Activated naive CD8-positive, alpha-beta T cell treated with anti-CD3 and anti-CD28 coated beads, Interleukin-2, amount 10 ng/mL, durations not matched to agents 7 days and 5 days (primary cell): ENCODE measurements around the gene YKT6. TPM values are rescaled to one million over a fixed set of nuclear protein-coding genes. Genes with fewer than 3 reads are reported as not detected.
"Not testable (repeated sequence)": the region's sequence is repeated elsewhere in the genome, so short reads cannot be mapped to it uniquely, and the experiment has no call there.

Source experiments
- ATAC-seq: fragments of 150-1000 bp; cut with Tn5 transposase; one replicate; pipeline ENCODE4 v1.10.0; 2021; ENCODE audit warnings: low read depth, moderate library complexity
- POLR2A ChIA-PET: fragments of 350-600 bp; sonication (Branson Sonifier 250); formaldehyde crosslinking; loops from one replicate; lab custom pipeline; 2021; ENCODE audit warnings: antibody characterized with exemption; lab: Charles Lee
- DNase-seq: peaks from one replicate; pipeline ENCODE4 v3.0.0; 2021
- H3K27ac Mint-ChIP-seq: one replicate; pipeline ENCODE4 v1.8.0; 2022; ENCODE audit warnings: mild to moderate bottlenecking, mixed read lengths
- H3K27me3 Mint-ChIP-seq: one replicate; pipeline ENCODE4 v1.8.0; 2022; ENCODE audit warnings: mild to moderate bottlenecking, moderate library complexity, mixed read lengths
- H3K36me3 Mint-ChIP-seq: one replicate; pipeline ENCODE4 v1.8.0; 2021; ENCODE audit warnings: mild to moderate bottlenecking, mixed read lengths
- H3K4me1 Mint-ChIP-seq: one replicate; pipeline ENCODE4 v1.8.0; 2021; ENCODE audit warnings: mixed read lengths
- H3K4me3 Mint-ChIP-seq: one replicate; pipeline ENCODE4 v1.8.0; 2022; ENCODE audit warnings: mild to moderate bottlenecking, moderate library complexity, mixed read lengths
- H3K9me3 Mint-ChIP-seq: one replicate; pipeline ENCODE4 v1.8.0; 2021; ENCODE audit warnings: mixed read lengths
- total RNA-seq, 2 experiments: library from RNA; stranded (reverse); gene quantifications; one replicate each; pipeline ENCODE4 v1.2.3, GENCODE V29; 2021

Gene YKT6
- total RNA-seq, 2 experiments from 2014 or later = 58.9 to 62.4 TPM

- POLR2A ChIA-PET = no interaction called here
Measured at GRCh38 chr7:44159824-44160630, 40.8 kb upstream of the YKT6 start.

GRCh38 chr7:44161371-44161770, 39.4 kb upstream of the YKT6 start:
- H3K27ac Mint-ChIP-seq = no peak overlapping the region
- no peaks in the 10 kb centered on the region for H3K36me3 Mint-ChIP-seq
- POLR2A ChIA-PET = no interaction called here
- ATAC-seq = no peak
- DNase-seq = no peak
- H3K4me3 Mint-ChIP-seq = no peak overlapping the region
- H3K27me3 Mint-ChIP-seq = peaks cover 4% of the 10 kb centered on the region
- H3K4me1 Mint-ChIP-seq = no peaks in the 10 kb centered on the region
- H3K9me3 Mint-ChIP-seq = no peaks in the 10 kb centered on the region

More at GRCh38 chr7:44159824-44160630, 40.8 kb upstream of the YKT6 start:
- Mint-ChIP-seq H3K4me1 (no peaks in the 10 kb centered on the region), H3K27me3 (peaks cover 4% of the 10 kb centered on the region), H3K9me3 (no peaks in the 10 kb centered on the region), H3K4me3 (no peak overlapping the region), H3K27ac (no peak overlapping the region), H3K36me3 (no peaks in the 10 kb centered on the region)
- ATAC-seq (no peak), DNase-seq (no peak)

GRCh38 chr7:44162179-44162578, 38.6 kb upstream of the YKT6 start:
- H3K9me3 Mint-ChIP-seq = no peaks in the 10 kb centered on the region
- POLR2A ChIA-PET = no interaction called here
- no peak for ATAC-seq
- H3K27ac Mint-ChIP-seq = no peak overlapping the region
- H3K4me1 Mint-ChIP-seq = no peaks in the 10 kb centered on the region
- H3K27me3 Mint-ChIP-seq = peaks cover 4% of the 10 kb centered on the region
- no peak for DNase-seq
- H3K4me3 Mint-ChIP-seq = no peak overlapping the region
- H3K36me3 Mint-ChIP-seq = no peaks in the 10 kb centered on the region

- H3K4me1 Mint-ChIP-seq = peaks cover 4% of the 10 kb centered on the region
- no peaks in the 10 kb centered on the region for H3K9me3 Mint-ChIP-seq
- ATAC-seq (no peak), DNase-seq (no peak)
- no peak overlapping the region for H3K27ac Mint-ChIP-seq
- H3K4me3 Mint-ChIP-seq = no peak overlapping the region
- H3K36me3 Mint-ChIP-seq = no peaks in the 10 kb centered on the region
- peaks cover 4% of the 10 kb centered on the region for H3K27me3 Mint-ChIP-seq
- POLR2A ChIA-PET = no interaction called here
Measured at GRCh38 chr7:44162785-44163395, 37.9 kb upstream of the YKT6 start.

- no peak for DNase-seq
- Mint-ChIP-seq H3K27ac (no peak overlapping the region), H3K4me1 (peaks cover 5% of the 10 kb centered on the region), H3K36me3 (no peaks in the 10 kb centered on the region), H3K27me3 (peaks cover 4% of the 10 kb centered on the region), H3K4me3 (no peak overlapping the region), H3K9me3 (no peaks in the 10 kb centered on the region)
- POLR2A ChIA-PET = no interaction called here
- no peak for ATAC-seq
Measured at GRCh38 chr7:44163591-44163990, 37.2 kb upstream of the YKT6 start.

- DNase-seq (no peak), ATAC-seq (no peak)
- Mint-ChIP-seq H3K27me3 (peaks cover 2% of the 10 kb centered on the region), H3K4me1 (peaks cover 5% of the 10 kb centered on the region), H3K4me3 (no peak overlapping the region), H3K9me3 (no peaks in the 10 kb centered on the region), H3K36me3 (no peaks in the 10 kb centered on the region), H3K27ac (no peak overlapping the region)
- POLR2A ChIA-PET = interaction anchor here (0.6 kb wide), 1 partner anchor 202 kb away, joined by 3 read pairs; no protein-coding TSS in a partner anchor
Measured at GRCh38 chr7:44167920-44168319, 32.9 kb upstream of the YKT6 start.

GRCh38 chr7:44171901-44172300, 28.9 kb upstream of the YKT6 start:
- ATAC-seq, H3K9me3 Mint-ChIP-seq, H3K36me3 Mint-ChIP-seq, H3K4me1 Mint-ChIP-seq, H3K4me3 Mint-ChIP-seq, H3K27ac Mint-ChIP-seq, POLR2A ChIA-PET, DNase-seq: not testable (repeated sequence)
- H3K27me3 Mint-ChIP-seq = peaks cover 12% of the 10 kb centered on the region

GRCh38 chr7:44172352-44172751, 28.4 kb upstream of the YKT6 start:
- no peak overlapping the region for H3K4me3 Mint-ChIP-seq
- ATAC-seq (no peak), DNase-seq (no peak)
- peaks cover 12% of the 10 kb centered on the region for H3K27me3 Mint-ChIP-seq
- no peak overlapping the region for H3K27ac Mint-ChIP-seq
- no peaks in the 10 kb centered on the region for H3K9me3 Mint-ChIP-seq
- POLR2A ChIA-PET = no interaction called here
- peaks cover 5% of the 10 kb centered on the region for H3K4me1 Mint-ChIP-seq
- H3K36me3 Mint-ChIP-seq = no peaks in the 10 kb centered on the region

- Mint-ChIP-seq H3K9me3 (no peaks in the 10 kb centered on the region), H3K27ac (no peak overlapping the region), H3K4me1 (peaks cover under 1% of the 10 kb centered on the region), H3K27me3 (peaks cover 14% of the 10 kb centered on the region), H3K36me3 (no peaks in the 10 kb centered on the region), H3K4me3 (no peak overlapping the region)
- DNase-seq = no peak
- POLR2A ChIA-PET = no interaction called here
- ATAC-seq = no peak
Measured at GRCh38 chr7:44172803-44173424, 27.9 kb upstream of the YKT6 start.

GRCh38 chr7:44173911-44174693, 26.7 kb upstream of the YKT6 start:
- Mint-ChIP-seq H3K36me3 (no peaks in the 10 kb centered on the region), H3K9me3 (no peaks in the 10 kb centered on the region), H3K27ac (no peak overlapping the region), H3K4me1 (no peaks in the 10 kb centered on the region), H3K4me3 (no peak overlapping the region), H3K27me3 (peaks cover 14% of the 10 kb centered on the region)
- DNase-seq = no peak
- POLR2A ChIA-PET = no interaction called here
- ATAC-seq = no peak

- DNase-seq, POLR2A ChIA-PET, H3K4me1 Mint-ChIP-seq, ATAC-seq, H3K9me3 Mint-ChIP-seq, H3K4me3 Mint-ChIP-seq, H3K27ac Mint-ChIP-seq, H3K36me3 Mint-ChIP-seq: not testable (repeated sequence)
- peaks cover 16% of the 10 kb centered on the region for H3K27me3 Mint-ChIP-seq
Measured at GRCh38 chr7:44174694-44174948, 26.2 kb upstream of the YKT6 start.

- Mint-ChIP-seq H3K4me3 (no peak overlapping the region), H3K27me3 (peaks cover 16% of the 10 kb centered on the region)
Measured at GRCh38 chr7:44175730-44176129, 25.0 kb upstream of the YKT6 start.

GRCh38 chr7:44176486-44176885, 24.3 kb upstream of the YKT6 start:
- no peak overlapping the region for H3K27ac Mint-ChIP-seq
- no peaks in the 10 kb centered on the region for H3K4me1 Mint-ChIP-seq
- H3K27me3 Mint-ChIP-seq = peaks cover 16% of the 10 kb centered on the region
- H3K9me3 Mint-ChIP-seq = peaks cover 3% of the 10 kb centered on the region
- H3K36me3 Mint-ChIP-seq = no peaks in the 10 kb centered on the region
- no peak overlapping the region for H3K4me3 Mint-ChIP-seq
- POLR2A ChIA-PET = no interaction called here
- no peak for ATAC-seq
- DNase-seq = no peak

More at GRCh38 chr7:44175730-44176129, 25.0 kb upstream of the YKT6 start:
- no peak for ATAC-seq
- H3K27ac Mint-ChIP-seq = no peak overlapping the region
- no peaks in the 10 kb centered on the region for H3K4me1 Mint-ChIP-seq
- POLR2A ChIA-PET = no interaction called here
- H3K9me3 Mint-ChIP-seq = no peaks in the 10 kb centered on the region
- DNase-seq = no peak
- H3K36me3 Mint-ChIP-seq = no peaks in the 10 kb centered on the region
